Activated naive CD8-positive, alpha-beta T cell (primary cell): ENCODE data around the gene EHMT1.

Experiments
- H3K27ac Mint-ChIP-seq: one replicate; pipeline ENCODE4 v1.8.0; 2021; ENCODE audit warnings: mixed read lengths
- H3K27me3 Mint-ChIP-seq: one replicate; pipeline ENCODE4 v1.8.0; 2021; ENCODE audit warnings: mixed read lengths
- H3K36me3 Mint-ChIP-seq: one replicate; pipeline ENCODE4 v1.8.0; 2021; ENCODE audit warnings: mixed read lengths
- H3K4me1 Mint-ChIP-seq: one replicate; pipeline ENCODE4 v1.8.0; 2021; ENCODE audit warnings: low read depth, mixed read lengths
- H3K4me3 Mint-ChIP-seq: one replicate; pipeline ENCODE4 v1.8.0; 2021; ENCODE audit warnings: mild to moderate bottlenecking, mixed read lengths
- H3K9me3 Mint-ChIP-seq: one replicate; pipeline ENCODE4 v1.8.0; 2021; ENCODE audit warnings: low read depth, mixed read lengths

Gene EHMT1

GRCh38 chr9:137833721-137834613 is 215.2 kb downstream of the EHMT1 start:
- Mint-ChIP-seq H3K4me1 (no peaks in the 10 kb centered on the region), H3K4me3 (no peak overlapping the region)

GRCh38 chr9:137834846-137835546 is 216.2 kb downstream of the EHMT1 start:
- Mint-ChIP-seq H3K27me3 (no peaks in the 10 kb centered on the region), H3K4me1 (no peaks in the 10 kb centered on the region), H3K9me3 (no peaks in the 10 kb centered on the region), H3K4me3 (no peak overlapping the region), H3K27ac (no peak overlapping the region), H3K36me3 (peaks cover 2% of the 10 kb centered on the region)

More at GRCh38 chr9:137833721-137834613, 215.2 kb downstream of the EHMT1 start:
- H3K9me3 Mint-ChIP-seq: no peaks in the 10 kb centered on the region
- H3K27ac Mint-ChIP-seq: no peak overlapping the region
- peaks cover 6% of the 10 kb centered on the region for H3K36me3 Mint-ChIP-seq
- no peaks in the 10 kb centered on the region for H3K27me3 Mint-ChIP-seq

- no peaks in the 10 kb centered on the region for H3K27me3 Mint-ChIP-seq
- H3K4me1 Mint-ChIP-seq: no peaks in the 10 kb centered on the region
- H3K9me3 Mint-ChIP-seq: no peaks in the 10 kb centered on the region
- H3K4me3 Mint-ChIP-seq: no peak overlapping the region
- no peak overlapping the region for H3K27ac Mint-ChIP-seq
- peaks cover under 1% of the 10 kb centered on the region for H3K36me3 Mint-ChIP-seq
Observed at GRCh38 chr9:137836151-137836830, 217.5 kb downstream of the EHMT1 start.

GRCh38 chr9:137836831-137837241 is 218.0 kb downstream of the EHMT1 start:
- Mint-ChIP-seq H3K27ac (no peak overlapping the region), H3K27me3 (no peaks in the 10 kb centered on the region), H3K36me3 (no peaks in the 10 kb centered on the region), H3K4me3 (no peak overlapping the region), H3K4me1 (no peaks in the 10 kb centered on the region), H3K9me3 (no peaks in the 10 kb centered on the region)

GRCh38 chr9:137837345-137838278 is 218.8 kb downstream of the EHMT1 start:
- Mint-ChIP-seq H3K4me3 (no peak overlapping the region), H3K27ac (no peak overlapping the region), H3K36me3 (no peaks in the 10 kb centered on the region), H3K4me1 (no peaks in the 10 kb centered on the region), H3K27me3 (no peaks in the 10 kb centered on the region), H3K9me3 (no peaks in the 10 kb centered on the region)

- H3K9me3 Mint-ChIP-seq: no peaks in the 10 kb centered on the region
- no peak overlapping the region for H3K4me3 Mint-ChIP-seq
- no peaks in the 10 kb centered on the region for H3K36me3 Mint-ChIP-seq
- H3K27me3 Mint-ChIP-seq: no peaks in the 10 kb centered on the region
- no peak overlapping the region for H3K27ac Mint-ChIP-seq
- no peaks in the 10 kb centered on the region for H3K4me1 Mint-ChIP-seq
Observed at GRCh38 chr9:137838576-137838975, 219.8 kb downstream of the EHMT1 start.

- Mint-ChIP-seq H3K27me3 (no peaks in the 10 kb centered on the region), H3K27ac (no peak overlapping the region), H3K9me3 (no peaks in the 10 kb centered on the region), H3K4me1 (no peaks in the 10 kb centered on the region), H3K36me3 (no peaks in the 10 kb centered on the region), H3K4me3 (no peak overlapping the region)
Observed at GRCh38 chr9:137843355-137843754, 224.6 kb downstream of the EHMT1 start.

- H3K27me3 Mint-ChIP-seq: no peaks in the 10 kb centered on the region
- H3K4me3 Mint-ChIP-seq: no peak overlapping the region
- peaks cover 10% of the 10 kb centered on the region for H3K36me3 Mint-ChIP-seq
- H3K9me3 Mint-ChIP-seq: peaks cover 13% of the 10 kb centered on the region
- no peak overlapping the region for H3K27ac Mint-ChIP-seq
- no peaks in the 10 kb centered on the region for H3K4me1 Mint-ChIP-seq
Observed at GRCh38 chr9:137851516-137852267, 232.9 kb downstream of the EHMT1 start.

GRCh38 chr9:137853392-137853995 is 234.7 kb downstream of the EHMT1 start:
- Mint-ChIP-seq H3K27ac (no peak overlapping the region), H3K36me3 (peaks cover 10% of the 10 kb centered on the region), H3K9me3 (peaks cover 13% of the 10 kb centered on the region), H3K4me1 (no peaks in the 10 kb centered on the region), H3K27me3 (no peaks in the 10 kb centered on the region), H3K4me3 (no peak overlapping the region)

GRCh38 chr9:137860361-137860760 is 241.6 kb downstream of the EHMT1 start:
- H3K4me1 Mint-ChIP-seq: no peaks in the 10 kb centered on the region
- peaks cover 13% of the 10 kb centered on the region for H3K36me3 Mint-ChIP-seq
- H3K27me3 Mint-ChIP-seq: peaks cover 3% of the 10 kb centered on the region
- peaks cover 8% of the 10 kb centered on the region for H3K9me3 Mint-ChIP-seq
- H3K27ac Mint-ChIP-seq: no peak overlapping the region
- no peak overlapping the region for H3K4me3 Mint-ChIP-seq

- Mint-ChIP-seq H3K36me3 (peaks cover 7% of the 10 kb centered on the region), H3K9me3 (no peaks in the 10 kb centered on the region), H3K27me3 (peaks cover 13% of the 10 kb centered on the region), H3K4me1 (no peaks in the 10 kb centered on the region), H3K27ac (no peak overlapping the region), H3K4me3 (no peak overlapping the region)
Observed at GRCh38 chr9:137865581-137866145, 246.9 kb downstream of the EHMT1 start.

GRCh38 chr9:137866226-137867141 is 247.7 kb downstream of the EHMT1 start:
- Mint-ChIP-seq H3K27ac (no peak overlapping the region), H3K36me3 (peaks cover 4% of the 10 kb centered on the region), H3K4me1 (no peaks in the 10 kb centered on the region), H3K4me3 (no peak overlapping the region), H3K27me3 (peaks cover 13% of the 10 kb centered on the region), H3K9me3 (no peaks in the 10 kb centered on the region)
